Neural progenitor cell (in vitro differentiated cells): ENCODE data around the gene IDH3B.

Experiments used
- CTCF ChIP-seq: fragments of 200-600 bp; sonication (generic); IDR thresholded peaks from 2 replicates; pipeline ENCODE4 v1.5.1; 2017; ENCODE audit warnings: antibody characterized with exemption, mild to moderate bottlenecking
- EZH2 ChIP-seq: fragments of 200-600 bp; sonication (generic); IDR thresholded peaks from 2 replicates; pipeline ENCODE4 v1.6.1; 2017; ENCODE audit warnings: antibody characterized with exemption, mild to moderate bottlenecking, moderate library complexity
- EZH2phosphoT487 ChIP-seq: fragments of 200-600 bp; sonication (generic); IDR thresholded peaks from 2 replicates; pipeline ENCODE4 v1.6.1; 2017; ENCODE audit warnings: antibody characterized with exemption

- TF ChIP-seq CTCF, result no peak
- no peak for TF ChIP-seq EZH2
- no peak for TF ChIP-seq EZH2phosphoT487
Observed at GRCh38 chr20:2699775-2700413, 35.9 kb upstream of the IDH3B start.
